Fibroblast of the conjunctiva (primary cell): ENCODE data around the gene OR2D2.
"Not testable (repeated sequence)": the region's sequence is repeated elsewhere in the genome, so short reads cannot be mapped to it uniquely, and the experiment has no call there.

Experiments
- DNase-seq: peaks from one replicate; pipeline ENCODE4 v3.0.0-alpha.2; 2010; ENCODE audit warnings: low read depth

Gene OR2D2

GRCh38 chr11:6882751-6883150, 9.5 kb downstream of the OR2D2 start:
- no peak for DNase-seq

- DNase-seq, result no peak
These were observed 15.4 kb downstream of the OR2D2 start for GRCh38 chr11:6876914-6877313.

- no peak for DNase-seq
These were observed 16.0 kb downstream of the OR2D2 start, which contains the start of gene OR10A4 for GRCh38 chr11:6876325-6876724. TSS of gene OR10A4 (plus strand) at chr11:6876625. CDS start at chr11:6876648, 23 bp downstream.

DNA sequence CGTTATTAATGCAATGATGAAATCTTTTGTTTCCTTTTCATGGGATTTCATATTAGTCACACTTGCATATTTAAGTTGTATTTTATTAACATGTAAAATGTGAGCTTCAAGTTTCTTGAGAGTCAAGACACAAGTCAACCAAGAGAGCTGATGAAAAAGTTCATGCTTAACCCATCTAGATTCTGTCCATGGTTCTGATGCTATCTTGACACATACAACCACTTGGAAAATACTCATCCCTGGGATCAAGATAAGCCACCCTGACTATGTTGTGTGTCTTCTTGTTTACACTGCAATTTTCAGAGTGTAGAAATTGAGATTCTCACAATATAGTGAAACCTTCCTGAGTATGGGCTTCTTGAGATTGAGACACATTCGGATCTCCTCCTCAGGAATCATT, 16.5 kb downstream of the OR2D2 start:
- no peak for DNase-seq

- DNase-seq, result no peak
These were observed 21.0 kb downstream of the OR2D2 start for GRCh38 chr11:6871278-6871677.

DNA sequence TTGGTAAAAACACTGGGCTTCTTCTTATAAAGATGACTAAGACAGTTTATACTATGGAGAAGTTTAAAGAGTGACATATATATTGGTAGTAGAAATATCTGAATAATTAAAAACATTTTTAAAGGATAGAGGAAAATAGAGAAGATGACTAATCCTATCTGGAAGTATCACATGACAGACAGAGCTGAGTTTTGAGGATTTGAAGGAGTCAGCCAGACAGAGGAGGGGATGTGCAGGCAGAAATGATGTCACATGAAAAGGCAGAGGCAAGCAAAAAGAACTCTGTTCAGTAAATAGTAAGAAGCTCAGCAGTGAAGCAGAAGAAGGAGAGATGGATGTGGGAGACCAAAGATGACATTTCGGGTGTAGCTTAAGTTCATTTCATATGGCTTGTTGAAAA, 27.9 kb downstream of the OR2D2 start:
- DNase-seq, result no peak

- no peak for DNase-seq
These were observed 29.3 kb downstream of the OR2D2 start, which contains the start of gene OR10A2 for GRCh38 chr11:6862961-6863360. TSS of gene OR10A2 (plus strand) at chr11:6863057. CDS start at chr11:6869755, 6,698 bp downstream.

DNA sequence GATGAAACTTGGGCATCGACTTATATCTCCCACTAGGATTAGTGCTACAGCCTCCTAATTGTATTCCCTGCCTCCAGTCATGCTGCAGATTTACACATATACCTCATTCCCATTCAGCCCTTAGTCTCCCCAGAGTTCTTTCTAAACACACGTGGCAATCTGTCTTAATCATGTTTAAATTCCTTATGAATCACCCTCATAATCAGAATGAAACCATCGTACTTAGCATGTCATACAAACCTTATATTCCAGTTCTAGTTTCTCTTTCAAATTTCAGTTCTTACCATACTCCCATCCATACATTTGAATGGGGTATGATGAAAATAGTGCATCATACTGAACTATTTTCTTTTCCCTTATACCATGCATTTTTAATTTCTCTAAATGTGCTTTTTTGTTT, 35.4 kb downstream of the OR2D2 start:
- no peak for DNase-seq

- DNase-seq, result no peak
These were observed 36.2 kb downstream of the OR2D2 start for GRCh38 chr11:6855971-6856541.

DNA sequence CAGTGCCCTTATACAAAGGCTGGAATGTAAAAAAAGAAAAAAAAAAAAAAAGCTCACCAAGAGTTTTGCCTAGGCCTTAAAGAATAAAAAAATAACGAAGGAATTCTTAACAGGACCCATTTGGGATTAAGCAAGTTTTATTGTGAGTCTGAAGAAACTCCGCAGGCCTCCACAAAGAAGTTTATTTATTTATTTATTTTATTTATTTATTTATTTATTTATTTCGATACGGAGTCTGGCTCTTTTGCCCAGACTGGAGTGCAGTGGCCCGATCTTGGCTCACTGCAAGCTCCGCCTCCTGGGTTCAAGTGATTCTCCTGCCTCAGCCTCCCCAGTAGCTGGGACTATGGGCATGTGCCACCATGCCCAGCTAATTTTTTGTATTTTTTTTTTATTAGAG, 37.5 kb downstream of the OR2D2 start:
- DNase-seq, result not testable (repeated sequence)

DNA sequence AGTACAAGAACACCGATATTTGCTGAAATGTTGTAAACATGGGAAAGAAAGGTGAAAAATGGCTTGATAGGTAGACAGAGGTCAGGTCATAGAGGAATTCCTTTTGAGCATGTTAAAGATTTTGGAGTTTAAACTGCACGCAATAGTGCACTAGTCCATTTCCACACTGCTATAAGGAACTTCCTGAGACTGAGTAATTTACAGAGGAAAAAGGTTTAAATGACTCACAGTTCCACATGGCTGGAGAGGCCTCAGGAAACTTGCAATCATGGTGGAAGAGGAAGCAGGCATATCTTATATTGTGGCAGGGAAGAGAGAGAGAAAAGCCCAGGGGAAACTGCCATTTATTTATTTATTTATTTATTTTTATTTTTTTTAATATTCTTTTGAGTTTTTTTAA, 41.8 kb downstream of the OR2D2 start:
- no peak for DNase-seq

- no peak for DNase-seq
These were observed 46.9 kb downstream of the OR2D2 start, which contains the start of gene OR10A5 for GRCh38 chr11:6845383-6845782. TSS of gene OR10A5 (plus strand) at chr11:6845683. CDS start at chr11:6845683, 0 bp downstream.

DNA sequence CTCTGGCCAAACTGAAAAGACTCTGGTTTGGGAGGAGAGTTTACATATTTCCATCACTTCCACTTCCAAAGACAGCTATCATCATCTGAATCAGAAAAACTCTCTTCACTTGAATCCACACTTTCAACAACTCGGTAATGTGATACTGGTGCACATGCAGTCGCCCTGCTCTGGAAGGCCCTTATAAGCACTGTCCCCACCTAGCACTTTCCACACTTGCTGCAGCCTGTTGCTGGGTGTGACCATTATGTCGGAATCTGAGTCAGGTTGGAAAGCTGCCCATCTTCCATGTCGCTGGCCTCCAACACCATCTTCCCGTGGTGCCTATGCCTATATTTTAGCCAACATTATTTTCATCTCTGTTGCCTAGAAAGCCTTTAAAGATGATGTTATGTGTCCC, 47.9 kb downstream of the OR2D2 start:
- no peak for DNase-seq

DNA sequence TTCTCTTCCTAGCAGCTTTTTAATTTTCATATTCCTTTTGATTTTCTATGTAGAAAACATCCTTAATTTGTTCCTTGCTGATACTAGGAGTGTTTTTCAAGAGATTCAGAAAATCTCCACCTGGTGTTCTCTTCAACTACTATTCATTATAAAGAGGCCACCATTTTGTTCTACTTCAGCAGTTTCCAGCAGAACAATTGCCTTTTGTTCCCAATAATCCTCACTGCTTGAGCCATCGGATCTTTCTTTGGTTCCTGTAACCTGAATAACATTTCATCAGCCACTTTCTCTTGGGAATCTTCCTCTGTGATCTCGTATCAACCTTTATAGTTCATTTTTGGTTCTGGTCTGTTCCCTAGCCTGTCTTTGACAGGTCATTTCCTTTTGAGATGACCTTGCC, 48.6 kb downstream of the OR2D2 start:
- no peak for DNase-seq

DNA sequence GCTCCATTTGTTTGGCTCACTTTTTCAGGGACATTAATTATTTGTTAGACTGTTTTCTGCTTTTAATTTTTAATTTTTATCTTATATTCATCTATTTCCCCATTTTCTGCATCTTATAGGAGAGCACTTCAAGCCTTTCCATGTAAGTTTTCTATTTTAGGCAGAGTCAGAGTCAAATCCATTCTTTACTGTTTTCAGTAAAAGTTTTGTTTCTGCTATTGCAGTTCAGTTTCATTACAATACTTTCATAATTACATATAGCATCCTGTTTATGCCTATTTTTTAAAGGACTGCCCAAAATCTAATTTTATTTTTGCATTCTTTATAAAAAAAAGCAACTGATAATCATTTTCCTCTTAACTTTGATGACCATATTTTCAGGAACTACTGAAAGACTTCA, 50.6 kb downstream of the OR2D2 start:
- DNase-seq, result no peak
